ENCODE results near the gene KRT33B.

Gene KRT33B

DNA sequence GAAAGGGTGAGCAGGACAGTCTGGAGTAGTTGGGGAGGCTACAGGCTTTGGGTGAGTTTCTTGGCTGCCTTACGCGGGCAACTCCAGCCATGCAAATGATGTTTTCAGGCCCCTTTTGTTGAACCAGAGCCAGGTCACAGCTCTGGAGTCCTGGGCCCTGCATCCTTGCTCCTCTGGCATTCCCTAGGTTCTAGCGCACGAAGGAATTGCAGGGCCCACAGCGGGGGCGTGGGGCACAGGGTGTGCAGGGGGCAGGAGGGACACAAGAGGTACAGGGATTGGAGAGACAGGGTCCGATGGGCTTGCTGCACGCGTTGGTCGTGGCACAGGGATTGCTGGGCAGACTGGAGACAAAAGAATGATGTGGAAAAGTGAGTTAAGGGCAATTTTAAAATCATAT is 24.2 kb upstream of the KRT33B start:
- peak overlapping the region; percentile 47 for H2AK5ac ChIP-seq (ENCODE audit: low read length, severe bottlenecking)
- H3K4me1 ChIP-seq (ENCODE audit: control insufficient read depth, insufficient read depth, low read depth, low read length), result peaks cover 4% of the 10 kb centered on the region
- H3K23ac ChIP-seq (ENCODE audit: low read length in 2 of 2), result no peak overlapping the region
- H3K14ac ChIP-seq (ENCODE audit: low read length in 2 of 2), result no peak overlapping the region
- no peak overlapping the region for H2BK5ac ChIP-seq (ENCODE audit: low read depth, low read length, poor library complexity, severe bottlenecking)
- H2BK15ac ChIP-seq (ENCODE audit: low read depth, poor library complexity, severe bottlenecking), result no peak overlapping the region
- no peaks in the 10 kb centered on the region for H3K79me1 ChIP-seq (replicated peaks; ENCODE audit: low read length, poor library complexity, severe bottlenecking)
- no peak overlapping the region for H3K9ac ChIP-seq (ENCODE audit: low read length)
- H3K27me3 ChIP-seq (ENCODE audit: control insufficient read depth in 1 of 2, insufficient read depth in 1 of 2, low read length in 2 of 2), result peaks cover 0 to 23% of the 10 kb centered on the region in 2 experiments
- no peak overlapping the region for H3K4me3 ChIP-seq (ENCODE audit: insufficient read depth in 1 of 2, low read depth in 1 of 2, low read length in 2 of 2)
- no peak for DNase-seq
- no peak overlapping the region for H3K18ac ChIP-seq (ENCODE audit: low read depth in 1 of 2, low read length in 2 of 2)
- no peak overlapping the region for H3K27ac ChIP-seq (ENCODE audit: low read length, poor library complexity, severe bottlenecking)
- WGBS, result 99% methylated on average over 10 of the region's 10 CpGs
- no peaks in the 10 kb centered on the region for H3K36me3 ChIP-seq (ENCODE audit: control insufficient read depth in 1 of 2, insufficient read depth in 2 of 2, low read depth in 1 of 2, low read length in 2 of 2)
- H2AFZ ChIP-seq (ENCODE audit: low read depth, low read length), result no peak overlapping the region
- no peak overlapping the region for H2BK12ac ChIP-seq (ENCODE audit: low read length in 2 of 2)
- H4K8ac ChIP-seq (ENCODE audit: low read length), result no peak overlapping the region
- H4K91ac ChIP-seq (ENCODE audit: low read length), result no peak overlapping the region
- H3K4me2 ChIP-seq (ENCODE audit: low read length, poor library complexity, severe bottlenecking), result no peak overlapping the region
- H3K4ac ChIP-seq (ENCODE audit: low read depth in 1 of 2, low read length in 2 of 2), result no peak overlapping the region
- no peaks in the 10 kb centered on the region for H3K9me3 ChIP-seq (ENCODE audit: control insufficient read depth, low read length)
- no peak overlapping the region for H2BK120ac ChIP-seq (ENCODE audit: low read depth, low read length)

DNA sequence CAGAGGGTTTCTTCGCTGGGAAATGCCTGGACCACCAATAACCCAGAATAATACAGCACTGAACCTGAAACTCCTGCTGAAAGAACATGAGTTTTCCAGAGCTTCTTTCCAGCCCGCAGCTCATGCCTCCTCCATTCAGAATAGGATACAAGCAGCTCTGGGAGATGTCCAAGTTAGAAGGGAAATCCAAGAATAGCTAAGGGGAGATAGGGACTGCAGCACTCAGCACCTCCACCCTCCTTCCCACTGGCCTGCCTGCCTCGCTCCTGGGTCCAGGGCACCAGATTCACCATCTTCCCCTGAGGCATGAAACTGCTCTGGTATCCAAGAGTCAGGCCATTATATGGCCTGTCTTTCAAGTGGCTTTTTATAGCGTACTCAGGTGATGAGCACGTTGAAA is 23.7 kb upstream of the KRT33B start:
- peaks cover 4% of the 10 kb centered on the region for H3K4me1 ChIP-seq (ENCODE audit: control insufficient read depth, insufficient read depth, low read depth, low read length)

DNA sequence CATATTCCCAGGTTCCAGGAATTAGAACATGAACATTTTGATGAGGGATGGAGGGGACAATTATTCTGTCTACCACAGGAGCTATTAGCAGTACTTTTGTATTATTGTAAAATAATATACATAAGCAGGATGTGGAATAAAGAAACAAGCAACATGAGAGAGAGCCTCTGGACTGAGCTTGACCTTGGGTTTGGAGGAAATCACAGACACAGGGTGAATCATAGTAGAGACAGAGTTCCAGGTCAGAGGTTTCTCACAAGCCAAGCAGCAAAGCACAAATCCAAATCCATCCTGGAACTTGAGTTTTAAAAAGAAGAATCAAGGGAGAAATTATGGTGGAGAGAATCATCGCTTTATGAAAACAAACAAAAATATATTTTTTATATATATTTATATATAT is 22.7 kb upstream of the KRT33B start:
- Histone ChIP-seq H3K27me3 (ENCODE audit: control insufficient read depth in 1 of 2, insufficient read depth in 1 of 2, low read length in 2 of 2) (peaks cover 0 to 28% of the 10 kb centered on the region in 2 experiments), H3K27ac (ENCODE audit: low read length, poor library complexity, severe bottlenecking) (no peak overlapping the region), H4K91ac (ENCODE audit: low read length) (no peak overlapping the region), H3K4me2 (ENCODE audit: low read length, poor library complexity, severe bottlenecking) (no peak overlapping the region), H3K4ac (ENCODE audit: low read depth in 1 of 2, low read length in 2 of 2) (no peak overlapping the region), H2BK5ac (ENCODE audit: low read depth, low read length, poor library complexity, severe bottlenecking) (no peak overlapping the region), H3K4me1 (ENCODE audit: control insufficient read depth, insufficient read depth, low read depth, low read length) (peaks cover 4% of the 10 kb centered on the region), H3K18ac (ENCODE audit: low read depth in 1 of 2, low read length in 2 of 2) (no peak overlapping the region), H3K23ac (ENCODE audit: low read length in 2 of 2) (no peak overlapping the region), H2BK12ac (ENCODE audit: low read length in 2 of 2) (no peak overlapping the region), H4K8ac (ENCODE audit: low read length) (no peak overlapping the region), H2BK120ac (ENCODE audit: low read depth, low read length) (no peak overlapping the region), H3K9ac (ENCODE audit: low read length) (no peak overlapping the region), H3K14ac (ENCODE audit: low read length in 2 of 2) (no peak overlapping the region), H3K79me1 (replicated peaks; ENCODE audit: low read length, poor library complexity, severe bottlenecking) (no peaks in the 10 kb centered on the region), H2BK15ac (ENCODE audit: low read depth, poor library complexity, severe bottlenecking) (no peak overlapping the region), H2AFZ (ENCODE audit: low read depth, low read length) (no peak overlapping the region), H3K36me3 (ENCODE audit: control insufficient read depth in 1 of 2, insufficient read depth in 2 of 2, low read depth in 1 of 2, low read length in 2 of 2) (no peaks in the 10 kb centered on the region), H2AK5ac (ENCODE audit: low read length, severe bottlenecking) (no peak overlapping the region), H3K4me3 (ENCODE audit: insufficient read depth in 1 of 2, low read depth in 1 of 2, low read length in 2 of 2) (no peak overlapping the region), H3K9me3 (ENCODE audit: control insufficient read depth, low read length) (no peaks in the 10 kb centered on the region)
- no CpG with 5 or more reads among the region's 1 CpG for WGBS
- DNase-seq, result no peak

More for the DNA sequence above, 23.7 kb upstream of the KRT33B start:
- Histone ChIP-seq H3K4ac (ENCODE audit: low read depth in 1 of 2, low read length in 2 of 2) (no peak overlapping the region), H3K36me3 (ENCODE audit: control insufficient read depth in 1 of 2, insufficient read depth in 2 of 2, low read depth in 1 of 2, low read length in 2 of 2) (no peaks in the 10 kb centered on the region), H2AK5ac (ENCODE audit: low read length, severe bottlenecking) (no peak overlapping the region), H2BK5ac (ENCODE audit: low read depth, low read length, poor library complexity, severe bottlenecking) (no peak overlapping the region), H3K27me3 (ENCODE audit: control insufficient read depth in 1 of 2, insufficient read depth in 1 of 2, low read length in 2 of 2) (peaks cover 0 to 23% of the 10 kb centered on the region in 2 experiments), H2AFZ (ENCODE audit: low read depth, low read length) (no peak overlapping the region), H3K18ac (ENCODE audit: low read depth in 1 of 2, low read length in 2 of 2) (peak overlapping the region in 1 of 2 experiments; percentile 11), H4K91ac (ENCODE audit: low read length) (no peak overlapping the region), H3K4me2 (ENCODE audit: low read length, poor library complexity, severe bottlenecking) (no peak overlapping the region), H3K14ac (ENCODE audit: low read length in 2 of 2) (no peak overlapping the region), H2BK15ac (ENCODE audit: low read depth, poor library complexity, severe bottlenecking) (no peak overlapping the region), H4K8ac (ENCODE audit: low read length) (no peak overlapping the region), H3K9me3 (ENCODE audit: control insufficient read depth, low read length) (no peaks in the 10 kb centered on the region), H2BK120ac (ENCODE audit: low read depth, low read length) (no peak overlapping the region), H3K23ac (ENCODE audit: low read length in 2 of 2) (no peak overlapping the region), H2BK12ac (ENCODE audit: low read length in 2 of 2) (no peak overlapping the region), H3K79me1 (replicated peaks; ENCODE audit: low read length, poor library complexity, severe bottlenecking) (no peaks in the 10 kb centered on the region), H3K27ac (ENCODE audit: low read length, poor library complexity, severe bottlenecking) (no peak overlapping the region), H3K4me3 (ENCODE audit: insufficient read depth in 1 of 2, low read depth in 1 of 2, low read length in 2 of 2) (no peak overlapping the region), H3K9ac (ENCODE audit: low read length) (no peak overlapping the region)
- 83% methylated on average over 5 of the region's 5 CpGs for WGBS
- no peak for DNase-seq

DNA sequence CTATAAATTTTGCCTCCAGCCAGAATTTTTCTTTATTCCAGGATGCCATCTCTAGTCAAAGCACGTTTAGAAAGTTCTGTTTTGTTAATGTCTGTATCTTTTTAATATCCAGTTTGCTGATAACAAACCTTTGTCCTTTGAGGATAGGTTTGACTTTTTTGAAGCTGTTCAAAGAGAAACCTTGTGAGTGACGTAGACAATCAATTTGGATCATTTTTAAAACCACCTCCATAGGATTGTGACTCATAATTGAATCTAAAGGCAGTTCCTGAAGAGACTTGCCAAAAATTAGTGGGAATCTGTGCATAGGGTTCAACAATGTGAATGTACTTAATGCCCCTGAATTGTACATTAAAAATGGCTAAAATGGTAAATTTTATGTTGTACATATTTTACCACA is 21.9 kb upstream of the KRT33B start:
- Histone ChIP-seq H2BK5ac (ENCODE audit: low read depth, low read length, poor library complexity, severe bottlenecking) (no peak overlapping the region), H3K4me3 (ENCODE audit: insufficient read depth in 1 of 2, low read depth in 1 of 2, low read length in 2 of 2) (no peak overlapping the region), H3K23ac (ENCODE audit: low read length in 2 of 2) (no peak overlapping the region), H4K91ac (ENCODE audit: low read length) (no peak overlapping the region), H2AFZ (ENCODE audit: low read depth, low read length) (no peak overlapping the region), H3K36me3 (ENCODE audit: control insufficient read depth in 1 of 2, insufficient read depth in 2 of 2, low read depth in 1 of 2, low read length in 2 of 2) (no peaks in the 10 kb centered on the region), H3K4ac (ENCODE audit: low read depth in 1 of 2, low read length in 2 of 2) (no peak overlapping the region), H4K8ac (ENCODE audit: low read length) (no peak overlapping the region), H2AK5ac (ENCODE audit: low read length, severe bottlenecking) (no peak overlapping the region), H3K9ac (ENCODE audit: low read length) (no peak overlapping the region), H2BK12ac (ENCODE audit: low read length in 2 of 2) (no peak overlapping the region), H3K14ac (ENCODE audit: low read length in 2 of 2) (no peak overlapping the region), H3K4me2 (ENCODE audit: low read length, poor library complexity, severe bottlenecking) (no peak overlapping the region), H3K79me1 (replicated peaks; ENCODE audit: low read length, poor library complexity, severe bottlenecking) (no peaks in the 10 kb centered on the region), H3K27ac (ENCODE audit: low read length, poor library complexity, severe bottlenecking) (no peak overlapping the region), H3K4me1 (ENCODE audit: control insufficient read depth, insufficient read depth, low read depth, low read length) (peaks cover 4% of the 10 kb centered on the region), H2BK15ac (ENCODE audit: low read depth, poor library complexity, severe bottlenecking) (no peak overlapping the region), H3K18ac (ENCODE audit: low read depth in 1 of 2, low read length in 2 of 2) (no peak overlapping the region), H3K27me3 (ENCODE audit: control insufficient read depth in 1 of 2, insufficient read depth in 1 of 2, low read length in 2 of 2) (peaks cover 0 to 25% of the 10 kb centered on the region in 2 experiments), H3K9me3 (ENCODE audit: control insufficient read depth, low read length) (no peaks in the 10 kb centered on the region), H2BK120ac (ENCODE audit: low read depth, low read length) (no peak overlapping the region)
- DNase-seq, result no peak
- WGBS, result no CpG with 5 or more reads among the region's 2 CpGs

Measured in mesenchymal stem cell (in vitro differentiated cells and primary cell).